Pancreas (tissue), 10 donors: ENCODE measurements around the gene CRYBG3. TPM values are rescaled to one million over a fixed set of nuclear protein-coding genes. Genes with fewer than 3 reads are reported as not detected.
"Not testable (repeated sequence)": the region's sequence is repeated elsewhere in the genome, so short reads cannot be mapped to it uniquely, and the experiment has no call there.

Experiments
- ATAC-seq, 4 donors: fragments of 200-7000 bp; cut with Tn5 transposase; one replicate each; pipeline versions ENCODE4 v1.8.0 to v1.9.1; 2020; ENCODE audit warnings: mild to moderate bottlenecking in 4 of 4, moderate library complexity in 4 of 4
- DNase-seq, 6 donors: peaks; one replicate each; pipeline ENCODE4 v3.0.0-alpha.2; 2020
- FAIRE-seq: peaks from 2 replicates; lab custom pipeline; 2012; peaks lifted over from hg19 to GRCh38; lab: Jason Lieb, UNC
- H3K27ac ChIP-seq, 4 donors: fragments of 200-600 bp; sonication (generic); 1 replicate in 3 of 4; 2 replicates in 1 of 4; pipeline versions ENCODE4 v1.5.0 to v1.8.0; 2020
- H3K27me3 ChIP-seq, 4 donors: fragments of 200-600 bp; one replicate each; pipeline ENCODE4 v1.8.0; 2021
- H3K36me3 ChIP-seq, 3 donors: fragments of 200-600 bp; sonication (generic) in 1 of 3; one replicate each; pipeline versions ENCODE4 v1.5.0 to v1.8.0; 2020 to 2021
- H3K4me1 ChIP-seq, 3 donors: fragments of 200-600 bp; one replicate each; pipeline ENCODE4 v1.8.0; 2021
- H3K4me3 ChIP-seq, 4 donors: fragments of 200-600 bp; sonication (generic) in 2 of 4; one replicate each; pipeline versions ENCODE4 v1.5.0 to v1.8.0; 2020 to 2021
- H3K9me3 ChIP-seq, 4 donors: fragments of 200-600 bp; one replicate each; pipeline ENCODE4 v1.8.0; 2021
- CTCF ChIP-seq, 4 donors: fragments of 200-600 bp; sonication (generic) in 3 of 4; IDR thresholded peaks; one replicate each; pipeline versions ENCODE4 v1.5.0 to v1.8.0; 2021; ENCODE audit warnings: antibody characterized with exemption in 4 of 4
- WGBS, 2 donors: extraction: QIAGEN DNeasy Blood & Tissue Kit; methylation state at CpG; one replicate each; pipeline ENCODE4 v1.1.7; 2013; 5-methylcytosine and 5-hydroxymethylcytosine counted together
- intact Hi-C, 3 donors: fragments of 100-400 bp; cut with DNase I; formaldehyde crosslinking; loops; one replicate each; pipeline versions ENCODE4 v1.11.1 to v1.14.2; 2022
- polyA plus RNA-seq, 2 donors: library from polyadenylated mRNA; stranded (reverse); fragments of 200-250 nt; gene quantifications; one replicate each; pipeline ENCODE4 v1.2.3, GENCODE V29; 2013
- total RNA-seq, 6 donors: library from RNA; stranded (reverse); fragmentation: NEBNext Ultra II Directional in 4 of 6; extraction: Animal tissue kit (Norgen Biotek cat#: 25700) in 4 of 6; gene quantifications; one replicate each; pipeline versions ENCODE4 v1.2.1 to v1.2.4, GENCODE V29; 2021 to 2023
- donor health status: healthy with polysubstance abuse.
- donor health status: DM: no; HTN: no; CAD: no; lungs with moderate emphysema.
- donor health status: DM: no; HTN: no; CAD: no.
- donor health status: control.
- donor health status: control.
- donor health status: Bipolar disorder and iron deficiency.
- donor health status: DM: yes; HTN: yes; CAD: no.
- donor health status: DM: no; HTN: no; CAD: no.
- donor health status: DM: no; HTN: no; CAD: no.
- donor health status: DM: yes; HTN: yes; CAD: no.

Gene CRYBG3
- total and polyA plus RNA-seq, 8 donors: 3.1 to 15.2 (median 10.2) TPM

GRCh38 chr3:97830638-97831037 is 8.8 kb downstream of the CRYBG3 start:
- DNase-seq: no peak
- Histone ChIP-seq H3K36me3 (no peaks in the 10 kb centered on the region), H3K4me1 (no peaks in the 10 kb centered on the region), H3K4me3 (no peak overlapping the region), H3K27me3 (no peaks in the 10 kb centered on the region), H3K9me3 (no peaks in the 10 kb centered on the region), H3K27ac (no peak overlapping the region)
- no peak for TF ChIP-seq CTCF (IDR thresholded peaks at IDR 0.05)
- intact Hi-C loops: no loop called here
- FAIRE-seq: no peak
- no peak for ATAC-seq
- 51 to 55% methylated on average over 2 of the region's 2 CpGs for WGBS, 2 donors

- intact Hi-C loops: no loop called here
- H3K27me3 ChIP-seq: no peaks in the 10 kb centered on the region
- DNase-seq: no peak
- TF ChIP-seq CTCF (IDR thresholded peaks at IDR 0.05): no peak
- H3K9me3 ChIP-seq: no peaks in the 10 kb centered on the region
- ATAC-seq: no peak
- no peak overlapping the region for H3K4me3 ChIP-seq
- WGBS, 2 donors: 95 to 97% methylated on average over 1 of the region's 1 CpG
- FAIRE-seq: no peak
- no peaks in the 10 kb centered on the region for H3K36me3 ChIP-seq
- no peak overlapping the region for H3K27ac ChIP-seq
- H3K4me1 ChIP-seq: no peaks in the 10 kb centered on the region
Observed at GRCh38 chr3:97831140-97831539, 9.3 kb downstream of the CRYBG3 start.

GRCh38 chr3:97833184-97833583 is 11.4 kb downstream of the CRYBG3 start:
- FAIRE-seq, H3K36me3 ChIP-seq, H3K27me3 ChIP-seq, intact Hi-C loops, H3K4me3 ChIP-seq, H3K4me1 ChIP-seq, H3K9me3 ChIP-seq, DNase-seq, H3K27ac ChIP-seq, ATAC-seq: not testable (repeated sequence)
- WGBS, 2 donors: 92 to 96% methylated on average over 4 of the region's 4 CpGs

GRCh38 chr3:97835761-97836160 is 13.9 kb downstream of the CRYBG3 start:
- no peak overlapping the region for H3K4me3 ChIP-seq
- ATAC-seq (no peak), FAIRE-seq (no peak), DNase-seq (no peak)
- peaks cover 0 to 8% (median 3%) of the 10 kb centered on the region in 3 donors for H3K4me1 ChIP-seq
- no peak for TF ChIP-seq CTCF (IDR thresholded peaks at IDR 0.05)
- no peaks in the 10 kb centered on the region for H3K27me3 ChIP-seq
- no peaks in the 10 kb centered on the region for H3K36me3 ChIP-seq
- 94 to 99% methylated on average over 5 of the region's 5 CpGs for WGBS, 2 donors
- intact Hi-C loops: no loop called here
- no peak overlapping the region for H3K27ac ChIP-seq
- no peaks in the 10 kb centered on the region for H3K9me3 ChIP-seq

- Histone ChIP-seq H3K27me3 (no peaks in the 10 kb centered on the region), H3K9me3 (no peaks in the 10 kb centered on the region), H3K36me3 (no peaks in the 10 kb centered on the region), H3K27ac (no peak overlapping the region), H3K4me1 (peaks cover 0 to 8% (median 4%) of the 10 kb centered on the region in 3 donors), H3K4me3 (no peak overlapping the region)
- intact Hi-C loops: no loop called here
- no peak for TF ChIP-seq CTCF (IDR thresholded peaks at IDR 0.05)
- DNase-seq (no peak), ATAC-seq (no peak), FAIRE-seq (no peak)
- 82 to 87% methylated on average over 3 of the region's 3 CpGs for WGBS, 2 donors
Observed at GRCh38 chr3:97838393-97838792, 16.6 kb downstream of the CRYBG3 start.
